PC-9 (cell line): ENCODE results near the gene OPRM1.

Source experiments
- CTCF ChIP-seq: fragments of 200-600 bp; sonication (generic); conservative IDR thresholded peaks from 2 replicates; pipeline ENCODE4 v1.6.1; 2017; ENCODE audit warnings: mixed run types, antibody characterized with exemption, mild to moderate bottlenecking, moderate library complexity
- EZH2 ChIP-seq: fragments of 200-600 bp; sonication (generic); IDR thresholded peaks from 2 replicates; pipeline ENCODE4 v1.8.0; 2017; ENCODE audit warnings: antibody characterized with exemption, low read depth

GRCh38 chr6:154280521-154280920 is 241.5 kb downstream of the OPRM1 start:
- TF ChIP-seq EZH2 (no peak), CTCF (no peak)
